IPS DF 4.7 (cell line): ENCODE data around the gene CDIP1.

Source experiments
- DNase-seq: peaks from one replicate; pipeline ENCODE4 v3.0.0-alpha.2; 2013; ENCODE audit warnings: low spot score; ENCODE audit errors: extremely low read depth

The CDIP1 gene

GRCh38 chr16:4515611-4516233, 22.9 kb downstream of the CDIP1 start:
- no peak for DNase-seq

- DNase-seq, result no peak
Measured at GRCh38 chr16:4514606-4515005, 24.0 kb downstream of the CDIP1 start.

DNA sequence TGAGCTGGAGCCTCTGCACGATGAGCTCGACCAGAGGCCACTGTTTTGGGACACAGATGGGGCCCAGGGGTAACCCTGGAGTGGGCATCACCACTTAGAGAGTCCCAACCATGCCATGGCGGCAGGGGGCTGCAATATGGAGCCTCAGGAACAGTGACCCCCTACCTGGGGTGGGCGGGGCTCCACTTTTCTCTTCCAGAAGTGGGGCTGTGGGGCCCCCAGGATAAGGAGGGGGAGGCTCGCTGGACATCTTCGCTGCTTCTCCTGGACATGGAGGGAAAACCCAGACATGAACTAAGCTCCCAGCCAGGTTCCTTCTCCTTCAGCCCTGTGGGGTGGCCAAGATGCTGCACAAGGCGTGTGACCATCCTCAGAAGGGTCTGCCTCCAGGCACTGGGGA, 24.7 kb downstream of the CDIP1 start:
- DNase-seq, result no peak

DNA sequence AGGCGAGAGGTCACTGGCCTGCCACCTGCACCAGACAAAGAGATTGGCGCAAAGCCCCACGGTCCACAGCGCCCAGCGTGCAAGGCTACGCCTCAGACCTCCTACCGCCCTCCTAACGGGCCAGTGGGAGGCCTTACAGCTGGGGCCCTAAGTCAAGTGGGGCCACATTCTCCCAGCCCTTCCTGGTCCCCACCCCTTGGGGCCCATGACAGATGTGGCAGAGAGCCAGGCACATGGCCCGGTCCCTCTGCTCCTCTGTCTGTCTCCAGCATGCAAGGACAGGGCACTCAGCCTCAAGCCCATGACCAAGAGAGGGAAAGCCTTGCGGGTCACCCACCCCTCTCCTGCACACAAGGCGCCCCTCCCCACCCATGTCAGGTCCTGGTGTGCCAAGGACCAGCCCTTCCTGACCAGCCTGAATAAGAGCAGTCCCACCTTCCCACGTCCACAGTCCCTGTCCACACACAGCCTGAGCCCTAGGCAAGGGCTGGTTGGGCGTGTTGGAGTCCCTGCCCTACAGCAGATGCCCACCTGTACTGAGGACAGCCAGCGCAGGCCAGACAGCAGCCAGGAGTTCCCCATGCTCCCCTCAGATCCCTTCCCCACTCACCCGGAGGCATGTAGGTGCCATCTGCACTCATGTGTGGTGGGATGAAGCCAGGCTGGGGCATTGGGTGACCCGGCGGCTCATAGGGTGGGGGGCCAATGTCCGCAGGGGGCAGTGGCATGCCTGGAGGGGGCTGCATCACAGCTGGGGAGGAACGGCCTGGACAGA, 25.3 kb downstream of the CDIP1 start:
- no peak for DNase-seq

- DNase-seq, result no peak
Measured at GRCh38 chr16:4512473-4512872, 26.1 kb downstream of the CDIP1 start.

- DNase-seq, result peak; percentile 69
Measured at GRCh38 chr16:4511441-4512082, 27.0 kb downstream of the CDIP1 start.

DNA sequence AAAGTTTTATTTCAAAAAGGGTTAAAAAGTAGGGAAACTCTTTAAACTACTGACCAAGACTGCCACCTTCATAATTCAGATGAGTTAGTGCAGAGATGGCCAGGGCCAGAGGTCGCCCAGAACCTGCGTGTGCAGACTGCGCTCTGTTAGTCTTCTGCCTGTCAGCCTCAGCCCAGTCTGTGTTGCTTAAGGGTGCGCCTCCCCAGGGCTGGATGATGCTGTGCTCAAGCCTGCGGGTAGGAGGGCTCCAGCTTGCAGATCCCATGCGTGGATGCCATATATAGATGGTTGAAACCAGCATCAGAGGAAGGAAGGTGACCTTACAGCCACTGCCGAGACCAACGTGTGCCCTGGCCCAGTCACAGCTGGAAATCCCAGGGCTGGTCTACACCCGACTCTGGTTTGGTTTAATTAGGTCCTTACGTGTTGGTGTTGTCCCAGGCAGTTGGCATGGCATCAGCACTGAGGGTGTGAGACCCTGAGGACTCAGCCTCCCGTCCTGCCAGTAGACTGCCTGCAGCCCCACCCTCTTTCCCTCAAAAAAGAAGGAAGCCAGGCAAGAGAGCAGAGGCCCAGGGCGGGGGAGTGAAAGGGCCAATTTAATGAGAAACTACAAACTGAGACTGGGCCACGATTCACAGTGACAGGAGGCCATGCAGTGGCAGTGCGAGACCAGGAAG, 27.7 kb downstream of the CDIP1 start:
- no peak for DNase-seq

DNA sequence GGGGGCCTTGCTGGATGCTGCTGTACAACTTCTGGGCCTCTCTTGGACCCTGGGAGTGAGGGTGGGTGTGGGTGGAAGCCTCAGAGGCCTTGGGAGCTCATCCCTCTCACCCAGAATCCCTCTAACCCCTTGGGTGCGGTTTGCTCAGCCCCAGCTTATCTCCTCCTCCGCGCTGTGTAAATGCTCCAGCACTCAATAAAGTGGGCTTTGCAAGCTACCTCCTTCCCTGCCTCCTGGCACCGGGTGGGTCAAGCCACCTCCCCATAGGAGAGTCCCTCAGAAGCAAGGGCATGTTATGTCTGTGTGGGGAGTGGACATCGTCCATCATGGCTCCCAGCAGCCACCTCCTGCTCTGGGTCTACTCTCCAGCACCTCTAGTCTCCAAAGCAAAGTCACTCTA, 28.4 kb downstream of the CDIP1 start:
- no peak for DNase-seq

DNA sequence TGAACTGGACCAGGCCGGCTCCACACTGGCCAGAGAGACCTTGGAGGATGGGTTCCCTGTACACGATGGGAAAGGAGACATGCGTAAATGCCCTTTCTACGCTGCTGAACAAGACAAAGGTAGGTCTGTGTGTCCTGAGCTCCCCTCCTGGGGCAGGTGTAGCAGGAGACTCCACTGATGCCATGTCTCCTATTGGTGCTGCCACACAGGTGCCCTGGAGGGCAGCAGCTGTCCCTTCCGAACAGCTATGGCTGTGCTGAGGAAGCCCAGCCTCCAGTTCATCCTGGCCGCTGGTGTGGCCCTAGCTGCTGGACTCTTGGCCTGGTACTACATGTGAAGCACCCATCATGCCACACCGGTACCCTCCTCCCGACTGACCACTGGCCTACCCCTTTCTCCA, 29.2 kb downstream of the CDIP1 start:
- no peak for DNase-seq

GRCh38 chr16:4508806-4509205, 29.8 kb downstream of the CDIP1 start:
- no peak for DNase-seq

DNA sequence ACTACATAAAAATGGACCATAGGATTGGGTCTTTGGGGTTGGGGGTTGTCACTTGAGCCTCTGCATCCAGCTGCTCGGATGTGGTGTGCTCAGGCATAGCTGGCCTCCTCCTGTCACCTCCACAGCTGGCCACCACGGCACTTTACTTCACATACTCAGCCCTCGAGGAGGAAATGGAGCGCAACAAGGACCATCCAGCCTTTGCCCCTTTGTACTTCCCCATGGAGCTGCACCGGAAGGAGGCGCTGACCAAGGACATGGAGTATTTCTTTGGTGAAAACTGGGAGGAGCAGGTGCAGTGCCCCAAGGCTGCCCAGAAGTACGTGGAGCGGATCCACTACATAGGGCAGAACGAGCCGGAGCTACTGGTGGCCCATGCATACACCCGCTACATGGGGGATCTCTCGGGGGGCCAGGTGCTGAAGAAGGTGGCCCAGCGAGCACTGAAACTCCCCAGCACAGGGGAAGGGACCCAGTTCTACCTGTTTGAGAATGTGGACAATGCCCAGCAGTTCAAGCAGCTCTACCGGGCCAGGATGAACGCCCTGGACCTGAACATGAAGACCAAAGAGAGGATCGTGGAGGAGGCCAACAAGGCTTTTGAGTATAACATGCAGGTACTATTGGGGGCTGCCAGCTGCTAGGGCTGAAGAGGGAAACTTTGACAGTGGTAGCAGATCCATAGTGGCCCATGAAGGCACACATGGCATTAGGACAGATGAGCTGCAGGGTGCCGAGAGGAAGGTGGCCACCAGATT, 30.8 kb downstream of the CDIP1 start:
- DNase-seq, result no peak

DNA sequence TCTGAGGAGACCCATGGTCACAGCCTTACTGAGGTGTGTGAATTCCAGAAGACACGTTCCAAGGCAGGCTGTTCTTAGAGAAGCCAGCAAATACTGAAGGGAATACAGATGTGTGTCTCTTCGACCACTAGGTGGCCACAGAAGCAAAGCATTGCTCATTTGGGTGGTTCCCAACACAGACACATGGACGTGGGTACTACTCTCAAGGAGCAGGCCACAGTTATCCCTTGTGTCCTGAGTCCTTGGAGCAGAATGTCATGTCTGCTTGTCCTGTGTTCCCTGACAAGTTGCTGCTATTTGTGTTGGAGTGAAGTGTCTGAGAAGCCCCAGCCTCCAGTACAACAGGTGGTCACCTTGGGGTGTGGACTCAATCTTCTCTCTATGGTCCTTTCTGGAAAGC, 32.1 kb downstream of the CDIP1 start:
- peak; percentile 49 for DNase-seq

DNA sequence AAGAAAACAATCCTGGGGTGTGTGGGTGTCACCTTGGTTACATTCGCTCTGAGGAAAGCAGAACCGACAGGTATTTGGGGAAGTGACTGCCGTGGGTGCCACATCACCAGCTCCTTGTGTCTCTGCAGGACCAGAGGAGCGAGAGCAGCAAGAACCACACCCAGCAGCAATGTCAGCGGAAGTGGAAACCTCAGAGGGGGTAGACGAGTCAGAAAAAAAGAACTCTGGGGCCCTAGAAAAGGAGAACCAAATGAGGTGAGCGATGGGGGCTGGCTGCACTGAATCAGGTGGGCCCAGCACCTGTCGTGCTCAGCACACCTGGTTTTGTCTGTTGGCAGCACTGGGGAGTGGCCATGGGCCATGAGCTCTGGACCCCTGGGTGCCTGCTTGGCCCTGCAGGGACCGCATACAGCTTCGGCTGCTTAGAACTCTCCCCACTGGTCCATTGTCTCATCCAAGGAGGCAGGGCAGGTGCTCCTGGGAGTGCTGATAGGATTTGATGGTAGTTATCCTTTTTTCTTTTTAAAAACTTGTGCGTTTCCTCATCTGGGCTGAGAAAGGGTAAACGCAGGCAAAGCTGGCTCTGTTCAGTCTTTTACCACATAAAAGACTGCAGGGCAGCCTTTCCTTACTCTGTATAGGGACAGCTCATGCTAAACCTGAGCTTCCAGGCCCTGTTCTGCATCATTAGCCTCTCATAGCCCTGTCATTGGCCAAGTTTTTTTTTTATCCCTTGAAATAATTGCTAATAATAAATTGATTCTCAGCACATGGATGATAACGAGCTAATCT, 33.0 kb downstream of the CDIP1 start:
- DNase-seq, result no peak

DNA sequence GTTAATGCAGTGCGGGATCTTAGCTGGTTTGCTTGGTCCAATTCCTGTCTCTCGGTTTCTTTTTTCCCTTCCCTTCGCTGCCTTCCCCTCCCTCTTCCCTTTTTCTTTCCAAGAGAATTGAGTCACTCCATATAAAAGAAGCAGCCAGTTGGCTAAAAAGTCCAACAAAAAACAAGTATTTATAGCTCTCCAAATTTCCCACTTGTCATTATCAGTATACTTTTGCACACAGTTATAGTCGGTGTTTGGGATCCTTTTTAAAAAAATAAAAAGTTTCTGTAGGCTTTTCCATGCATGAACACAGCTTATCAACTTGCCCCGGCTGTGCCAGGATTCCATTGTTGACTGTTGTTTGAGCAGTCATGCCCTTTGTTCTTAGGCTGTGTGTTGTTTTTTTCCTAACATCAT, 37.5 kb downstream of the CDIP1 start:
- DNase-seq, result no peak

DNA sequence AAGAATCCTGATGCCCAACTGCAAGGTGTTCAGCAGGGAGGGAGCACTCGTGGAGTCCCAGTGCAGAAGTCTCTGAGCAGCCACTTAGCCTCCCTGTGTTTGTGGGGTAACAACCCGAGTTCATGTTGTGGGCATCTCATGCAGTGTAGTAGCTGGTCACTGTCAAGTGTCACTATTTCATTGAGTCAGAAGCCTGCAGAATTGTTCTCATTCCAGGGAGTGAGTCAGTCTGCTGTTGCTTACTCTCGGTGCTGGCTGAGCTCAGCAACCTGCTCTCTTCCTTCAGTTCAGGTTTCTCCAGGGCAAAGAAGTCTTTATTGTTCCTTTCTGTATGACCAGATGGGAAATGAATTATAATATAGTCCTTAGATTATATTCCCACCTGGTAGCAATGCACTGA, 38.3 kb downstream of the CDIP1 start:
- DNase-seq, result no peak

- DNase-seq, result no peak
Measured at GRCh38 chr16:4499196-4499555, 39.4 kb downstream of the CDIP1 start.

GRCh38 chr16:4498546-4499195, 39.9 kb downstream of the CDIP1 start:
- no peak for DNase-seq

GRCh38 chr16:4496305-4496704, 42.3 kb downstream of the CDIP1 start:
- no peak for DNase-seq

- DNase-seq, result no peak
Measured at GRCh38 chr16:4495766-4496165, 42.8 kb downstream of the CDIP1 start.
